SK-N-MC (cell line): ENCODE measurements around the gene GPX4.
A peak's percentile ranks its signal among the peaks of the same experiment; 100 is the strongest.

Experiments used
- DNase-seq: peaks from one replicate; pipeline ENCODE4 v3.0.0-alpha.2; 2011; ENCODE audit warnings: low read depth, low spot score
- H3K27ac ChIP-seq: fragments of 200-600 bp; sonication (generic); 2 replicates; pipeline ENCODE4 v1.5.1; 2016; ENCODE audit warnings: mixed run types
- H3K36me3 ChIP-seq: fragments of 200-600 bp; sonication (generic); 2 replicates; pipeline ENCODE4 v1.6.1; 2017; ENCODE audit warnings: antibody characterized with exemption, low read length, mixed read lengths; ENCODE audit not compliant: insufficient read depth
- H3K4me3 ChIP-seq: fragments of 200-600 bp; sonication (generic); 2 replicates; pipeline ENCODE4 v1.5.1; 2016
- H3K9ac ChIP-seq: fragments of 200-600 bp; sonication (generic); 2 replicates; pipeline ENCODE4 v1.8.0; 2017; ENCODE audit warnings: mixed run types, mixed read lengths; ENCODE audit not compliant: insufficient read length
- H3K9me3 ChIP-seq: fragments of 200-600 bp; sonication (generic); 2 replicates; pipeline ENCODE4 v1.6.1; 2017; ENCODE audit warnings: low read depth, mild to moderate bottlenecking, antibody characterized with exemption, low read length, moderate library complexity, mixed read lengths
- EZH2 ChIP-seq: fragments of 200-600 bp; sonication (generic); IDR thresholded peaks from one replicate; pipeline ENCODE4 v1.6.1; 2017; ENCODE audit warnings: antibody characterized with exemption
- FOXP2 ChIP-seq: optimal IDR thresholded peaks from 2 replicates; pipeline ENCODE3; 2011; ENCODE audit warnings: mild to moderate bottlenecking, moderate library complexity; ENCODE audit not compliant: insufficient read depth; ENCODE audit errors: extremely low read length, control extremely low read depth
- POLR2AphosphoS5 ChIP-seq: IDR thresholded peaks from 2 replicates; pipeline ENCODE4 v1.6.1; 2012; ENCODE audit warnings: mild to moderate bottlenecking, low read depth, low read length, borderline replicate concordance

The GPX4 gene

DNA sequence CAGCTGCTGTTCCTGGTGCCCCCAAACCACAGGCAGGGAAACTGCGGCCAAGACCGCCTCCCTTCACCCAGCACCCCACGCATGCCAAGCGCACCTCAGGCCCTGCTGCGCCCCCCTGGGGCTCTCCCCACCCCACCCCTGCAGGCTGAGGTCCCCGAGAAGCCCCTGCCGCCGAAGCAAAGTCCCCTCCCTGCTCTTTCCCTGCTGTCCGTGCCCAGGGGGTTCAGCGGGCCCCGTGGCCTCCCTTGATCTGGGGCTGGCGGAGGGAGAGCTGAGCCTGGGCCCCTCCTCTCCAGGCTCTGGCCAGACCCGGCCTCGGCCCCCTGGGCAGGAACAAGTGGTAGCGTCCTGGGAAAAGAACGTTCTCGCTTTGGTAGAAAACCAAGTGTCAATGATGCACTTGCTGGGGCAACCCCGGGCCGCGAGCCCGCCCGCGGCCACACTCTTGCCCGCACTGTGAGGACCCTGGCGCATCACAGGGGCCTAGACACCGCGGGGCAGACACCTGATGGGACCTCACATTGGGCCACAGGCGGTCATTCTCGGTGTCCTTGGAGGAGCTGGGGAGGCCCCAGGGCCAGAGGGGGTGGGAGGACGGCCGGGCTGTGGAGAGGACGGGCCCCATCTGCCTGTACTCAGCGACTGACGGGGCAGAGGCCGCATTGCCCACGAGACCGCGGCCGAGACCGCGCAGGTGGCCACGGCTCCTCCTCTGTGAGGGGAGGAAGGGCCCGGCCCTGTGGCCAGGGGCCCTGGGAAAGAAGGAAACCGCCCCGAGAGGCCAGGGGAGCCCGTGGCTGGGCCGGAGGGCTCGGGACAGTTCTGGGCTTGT, 29.0 kb downstream of the GPX4 start:
- Histone ChIP-seq H3K4me3 (peak overlapping the region; percentile 54), H3K27ac (no peak overlapping the region), H3K9ac (no peak overlapping the region), H3K9me3 (no peaks in the 10 kb centered on the region), H3K36me3 (no peaks in the 10 kb centered on the region)
- no peak for DNase-seq
- TF ChIP-seq EZH2 = no peak
- no peak for TF ChIP-seq POLR2AphosphoS5
- TF ChIP-seq FOXP2 = no peak

DNA sequence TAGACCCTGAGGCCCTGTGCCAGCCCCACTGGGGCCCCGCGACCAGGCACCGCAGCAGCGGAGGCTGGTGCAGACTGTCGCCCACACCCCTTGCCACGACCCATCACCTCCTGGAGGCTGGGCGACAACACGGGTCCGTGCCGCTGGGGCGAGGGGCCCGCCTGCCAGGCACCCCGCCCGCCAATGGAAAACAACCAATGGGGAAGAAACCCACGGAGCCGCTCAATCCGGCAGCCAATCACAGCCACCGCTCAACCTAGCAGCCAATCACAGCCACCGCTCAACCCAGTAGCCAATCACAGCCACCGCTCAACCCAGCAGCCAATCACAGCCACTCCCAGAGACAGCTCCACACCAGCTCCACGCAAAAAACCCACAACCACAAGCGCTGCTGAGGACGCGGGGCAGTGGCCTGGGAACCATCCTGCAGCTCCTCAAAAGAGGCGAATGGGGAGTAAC, 29.7 kb downstream of the GPX4 start:
- Histone ChIP-seq H3K36me3 (no peaks in the 10 kb centered on the region), H3K9ac (no peak overlapping the region), H3K9me3 (no peaks in the 10 kb centered on the region), H3K4me3 (no peak overlapping the region), H3K27ac (no peak overlapping the region)
- DNase-seq = no peak
- TF ChIP-seq POLR2AphosphoS5 = no peak
- no peak for TF ChIP-seq FOXP2
- TF ChIP-seq EZH2 = no peak

DNA sequence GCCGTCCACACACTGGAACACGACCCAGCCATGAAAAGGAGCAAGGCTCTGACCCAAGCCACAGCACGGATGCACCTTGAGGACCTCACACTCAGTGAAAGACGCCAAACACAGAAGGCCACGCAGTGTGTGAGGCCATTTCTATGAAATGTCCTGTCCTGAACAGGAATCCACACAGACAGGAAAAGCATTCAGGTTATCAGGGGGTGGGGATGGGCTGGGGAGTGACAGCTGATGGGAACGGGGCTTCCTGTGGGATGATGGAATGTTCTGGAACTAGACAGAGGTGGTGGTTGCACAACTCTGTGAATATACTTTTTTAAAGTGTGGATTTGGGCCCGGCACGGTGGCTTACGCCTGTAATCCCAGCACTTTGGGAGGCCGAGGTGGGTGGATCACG, 30.6 kb downstream of the GPX4 start:
- Histone ChIP-seq H3K4me3 (no peak overlapping the region), H3K36me3 (no peaks in the 10 kb centered on the region), H3K9me3 (no peaks in the 10 kb centered on the region), H3K9ac (no peak overlapping the region), H3K27ac (no peak overlapping the region)
- no peak for TF ChIP-seq POLR2AphosphoS5
- TF ChIP-seq FOXP2 = no peak
- TF ChIP-seq EZH2 = no peak
- DNase-seq = no peak

DNA sequence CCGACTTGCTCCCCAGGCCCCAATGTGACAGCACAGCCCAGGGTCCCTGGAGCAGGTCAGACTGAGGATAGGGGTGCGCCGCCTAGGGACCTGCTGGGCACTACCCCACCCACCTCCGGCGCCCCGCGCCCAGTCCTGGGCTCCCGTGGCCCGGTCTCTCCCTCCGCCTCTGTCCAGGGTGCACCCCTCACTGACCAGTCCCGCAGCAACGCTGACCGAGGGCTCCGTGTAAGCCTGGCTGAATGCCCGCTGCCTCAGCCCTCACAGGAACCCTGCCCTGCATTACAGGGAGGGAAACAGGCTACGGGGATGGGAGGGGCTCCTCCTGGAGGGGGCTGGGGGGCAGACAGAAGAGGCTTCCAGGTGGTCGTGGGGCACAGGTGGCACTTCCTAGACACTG, 31.7 kb downstream of the GPX4 start:
- Histone ChIP-seq H3K4me3 (no peak overlapping the region), H3K9me3 (no peaks in the 10 kb centered on the region), H3K27ac (no peak overlapping the region), H3K9ac (no peak overlapping the region), H3K36me3 (no peaks in the 10 kb centered on the region)
- DNase-seq = no peak
- TF ChIP-seq POLR2AphosphoS5 (no peak), FOXP2 (no peak), EZH2 (no peak)

DNA sequence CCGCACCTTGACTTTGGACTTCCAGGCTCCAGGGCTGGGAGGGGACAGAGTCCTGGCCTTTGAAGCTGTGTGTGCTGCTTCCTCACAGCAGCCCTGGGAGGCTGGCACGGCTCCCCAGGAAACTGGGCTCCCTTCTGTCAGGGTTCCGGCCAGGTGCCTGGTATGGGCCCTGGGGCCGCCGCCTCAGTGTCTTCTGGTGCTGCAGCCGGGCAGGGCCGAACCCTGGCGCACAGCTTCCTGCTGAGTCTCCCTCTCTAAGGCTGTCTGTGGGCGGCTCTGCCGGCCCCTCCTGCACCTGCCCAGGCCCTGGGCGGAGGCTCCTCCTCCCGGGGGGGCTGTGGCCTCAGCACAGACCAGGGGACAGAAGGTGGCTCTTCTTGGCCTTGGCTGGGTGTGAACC, 32.4 kb downstream of the GPX4 start:
- Histone ChIP-seq H3K9me3 (no peaks in the 10 kb centered on the region), H3K36me3 (no peaks in the 10 kb centered on the region), H3K4me3 (no peak overlapping the region), H3K27ac (no peak overlapping the region), H3K9ac (no peak overlapping the region)
- DNase-seq = no peak
- TF ChIP-seq POLR2AphosphoS5 (no peak), EZH2 (no peak), FOXP2 (no peak)

DNA sequence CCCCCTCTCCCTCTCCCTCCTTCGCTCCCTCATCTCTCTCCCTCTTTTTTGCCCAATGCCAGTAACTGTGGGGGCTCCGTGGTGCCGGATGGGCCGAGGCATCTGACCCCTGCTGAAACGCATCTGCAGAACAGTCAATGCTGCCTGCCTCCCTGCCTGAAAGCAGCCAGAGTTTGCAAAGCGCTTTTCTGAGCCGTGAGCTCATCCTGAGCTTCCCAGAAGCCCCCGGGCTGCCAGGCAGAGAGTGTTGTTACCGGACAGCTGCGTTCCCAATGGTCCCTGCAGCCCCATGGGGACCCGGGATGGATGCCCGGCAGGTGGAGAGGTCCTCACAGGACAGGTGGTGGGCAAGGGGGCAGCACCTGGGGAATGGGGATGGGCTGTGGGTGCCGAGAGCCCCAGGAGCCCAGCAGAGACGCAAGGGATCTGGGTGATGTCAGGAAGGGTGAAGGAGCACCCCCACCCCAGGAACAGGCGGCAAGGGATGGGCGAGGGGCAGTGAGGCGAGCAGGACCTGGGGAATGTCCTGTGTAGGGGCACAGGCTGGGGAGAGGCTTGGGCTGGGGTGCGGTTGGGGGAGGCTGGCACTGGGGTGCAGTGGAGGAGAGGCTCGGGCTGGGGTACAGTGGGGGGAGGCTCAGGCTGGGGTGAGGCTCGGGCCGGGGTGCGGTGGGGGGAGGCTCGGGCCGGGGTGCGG, 33.0 kb downstream of the GPX4 start:
- H3K27ac ChIP-seq = no peak overlapping the region
- TF ChIP-seq FOXP2 = no peak
- TF ChIP-seq EZH2 = no peak
- TF ChIP-seq POLR2AphosphoS5 = no peak
- H3K9me3 ChIP-seq = no peaks in the 10 kb centered on the region
- no peak for DNase-seq
- H3K9ac ChIP-seq = no peak overlapping the region
- H3K4me3 ChIP-seq = no peak overlapping the region
- no peaks in the 10 kb centered on the region for H3K36me3 ChIP-seq

DNA sequence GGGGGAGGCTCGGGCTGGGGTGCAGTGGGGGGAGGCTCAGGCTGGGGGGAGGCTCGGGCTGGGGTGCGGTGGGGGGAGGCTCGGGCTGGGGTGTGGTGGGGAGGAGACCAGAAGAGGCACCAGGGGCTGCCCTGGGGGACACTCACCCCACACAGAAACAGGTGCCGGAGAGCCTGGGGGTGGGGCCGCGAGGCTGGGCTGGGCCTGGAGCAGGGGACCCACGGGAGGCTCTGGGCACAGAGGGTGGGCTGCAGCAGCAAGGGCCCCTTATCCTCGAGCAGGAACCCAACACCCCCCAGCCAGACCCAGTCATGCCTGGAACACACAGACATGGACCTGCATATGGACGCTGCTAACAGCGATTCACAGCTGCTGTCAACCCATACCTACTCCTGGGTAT, 34.3 kb downstream of the GPX4 start:
- Histone ChIP-seq H3K27ac (no peak overlapping the region), H3K9ac (no peak overlapping the region), H3K36me3 (no peaks in the 10 kb centered on the region), H3K9me3 (no peaks in the 10 kb centered on the region), H3K4me3 (no peak overlapping the region)
- DNase-seq = no peak
- TF ChIP-seq EZH2 = no peak
- no peak for TF ChIP-seq FOXP2
- no peak for TF ChIP-seq POLR2AphosphoS5

DNA sequence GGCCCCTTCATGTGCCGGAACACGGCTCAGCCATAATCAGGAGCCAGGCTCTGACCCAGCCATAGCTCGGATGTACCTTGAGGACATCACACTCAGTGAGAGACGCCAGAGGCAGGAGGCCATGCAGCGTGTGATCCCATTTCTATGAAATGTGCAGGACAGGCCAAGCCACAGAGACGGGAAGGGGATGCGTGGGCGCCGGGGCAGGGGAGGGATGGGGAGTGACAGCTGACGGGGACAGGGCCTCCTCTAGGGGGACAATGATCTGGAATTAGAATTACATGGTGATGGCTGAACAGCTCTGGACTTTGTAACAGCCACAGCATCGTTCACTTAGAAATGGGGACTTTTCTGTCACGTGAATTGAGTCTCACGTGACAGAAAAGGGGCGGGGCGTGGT, 35.3 kb downstream of the GPX4 start:
- Histone ChIP-seq H3K4me3 (no peak overlapping the region), H3K9me3 (no peaks in the 10 kb centered on the region), H3K36me3 (no peaks in the 10 kb centered on the region; the same call in 1 of the 2 replicates), H3K9ac (no peak overlapping the region), H3K27ac (no peak overlapping the region)
- TF ChIP-seq POLR2AphosphoS5 (no peak), EZH2 (no peak), FOXP2 (no peak)
- DNase-seq = no peak
